Kidney glomerular epithelial cell (primary cell): ENCODE measurements around the gene RPA1.
"Not testable (repeated sequence)": the region's sequence is repeated elsewhere in the genome, so short reads cannot be mapped to it uniquely, and the experiment has no call there.

ENCODE experiments used
- DNase-seq: peaks from one replicate; lab custom pipeline; 2025; lab: John Stamatoyannopoulos, UW

RPA1 gene

DNA sequence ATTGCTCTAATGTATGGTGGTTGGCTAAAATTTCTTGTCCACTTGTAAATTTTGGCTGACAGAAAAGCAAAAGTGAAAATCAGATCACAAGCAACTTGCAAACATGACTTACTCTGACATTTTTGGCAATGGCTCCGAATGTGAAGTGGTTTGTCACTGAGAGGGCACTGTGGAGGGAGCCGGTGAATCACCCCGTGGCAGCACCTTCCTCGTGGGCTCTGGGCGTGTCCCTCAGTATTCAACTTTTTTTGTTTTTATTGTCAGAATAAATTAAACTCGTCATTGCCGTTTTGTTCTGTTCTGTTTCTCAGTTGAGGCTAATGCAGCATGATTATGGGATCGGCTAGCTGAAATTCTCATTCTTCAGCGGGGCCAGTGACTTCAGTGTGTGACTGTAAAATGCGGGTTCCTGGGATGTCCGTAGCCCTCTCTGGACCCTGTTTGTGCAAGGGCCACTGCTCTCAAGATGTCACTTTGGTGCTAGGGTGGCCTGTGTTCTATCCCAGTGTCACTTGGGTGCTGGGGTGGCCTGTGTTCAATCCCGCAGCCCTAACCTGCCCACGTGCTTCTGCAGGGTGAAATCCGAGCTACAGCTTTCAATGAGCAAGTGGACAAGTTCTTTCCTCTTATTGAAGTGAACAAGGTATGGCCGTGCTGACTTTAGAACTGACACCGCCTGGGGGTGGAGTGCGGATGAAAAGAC is 48.8 kb downstream of the RPA1 start:
- no peak for DNase-seq

DNA sequence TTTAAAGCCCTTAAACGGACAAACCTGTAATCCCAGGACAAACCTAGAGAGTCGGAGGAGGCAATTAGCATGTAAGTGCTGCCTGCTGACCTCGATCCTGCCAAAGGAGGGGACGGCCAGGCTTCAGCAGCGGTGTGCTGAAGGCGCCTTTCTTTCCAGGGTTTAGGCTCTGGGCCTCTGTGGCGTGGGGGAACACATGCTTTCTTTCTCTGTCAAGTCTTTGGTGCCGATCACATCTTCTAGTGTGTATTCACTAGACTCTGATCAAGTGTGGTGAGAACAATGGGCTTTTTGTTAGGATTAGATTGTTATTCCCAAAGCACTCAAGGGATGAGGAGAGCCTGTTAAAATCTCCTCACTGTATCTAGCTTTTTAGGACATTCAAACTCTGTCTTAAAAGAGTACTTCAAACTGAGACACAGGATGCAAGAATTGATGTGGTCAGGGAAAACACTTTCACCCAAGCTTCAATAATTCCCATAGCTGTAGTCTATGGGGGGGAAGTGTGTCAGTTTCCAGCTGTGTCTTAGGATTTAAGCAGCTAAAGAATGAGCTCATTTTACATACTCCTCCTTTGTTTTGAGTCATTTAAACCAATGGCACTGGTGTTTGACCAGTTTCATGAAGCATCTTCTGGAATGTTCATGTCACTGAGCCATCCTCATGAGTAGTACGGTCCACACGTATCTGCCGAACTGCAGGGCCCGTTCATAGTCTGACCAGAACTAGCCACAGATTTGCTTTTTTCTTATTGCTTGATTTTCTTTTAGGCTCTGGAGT is 51.2 kb downstream of the RPA1 start:
- no peak for DNase-seq

GRCh38 chr17:1882836-1883235 is 53.0 kb downstream of the RPA1 start:
- DNase-seq, result no peak

DNA sequence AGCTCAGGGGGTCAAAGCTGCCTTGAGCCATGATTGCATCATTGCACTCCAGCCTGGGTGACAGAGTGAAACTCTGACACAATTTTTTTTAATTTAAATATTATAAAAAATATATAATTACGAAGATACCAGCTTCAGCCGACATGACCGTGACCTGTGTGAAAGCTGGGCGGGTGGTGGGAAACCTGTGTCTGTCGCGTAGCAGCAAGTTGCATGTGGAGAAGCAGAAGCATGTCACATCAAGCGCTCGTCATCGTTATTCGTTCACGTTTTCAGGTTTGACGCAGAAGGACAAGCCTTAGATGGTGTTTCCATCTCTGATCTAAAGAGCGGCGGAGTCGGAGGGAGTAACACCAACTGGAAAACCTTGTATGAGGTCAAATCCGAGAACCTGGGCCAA is 53.7 kb downstream of the RPA1 start:
- no peak for DNase-seq

- no peak for DNase-seq
Measured at GRCh38 chr17:1888741-1889140, 58.9 kb downstream of the RPA1 start.

GRCh38 chr17:1890758-1891450 is 61.1 kb downstream of the RPA1 start:
- DNase-seq, result no peak

- no peak for DNase-seq
Measured at GRCh38 chr17:1894753-1895339, 65.0 kb downstream of the RPA1 start.

GRCh38 chr17:1895479-1895878 is 65.7 kb downstream of the RPA1 start:
- DNase-seq, result not testable (repeated sequence)

- no peak for DNase-seq
Measured at GRCh38 chr17:1896243-1897104, 66.7 kb downstream of the RPA1 start.

- no peak for DNase-seq
Measured at GRCh38 chr17:1897105-1897656, 67.4 kb downstream of the RPA1 start.

DNA sequence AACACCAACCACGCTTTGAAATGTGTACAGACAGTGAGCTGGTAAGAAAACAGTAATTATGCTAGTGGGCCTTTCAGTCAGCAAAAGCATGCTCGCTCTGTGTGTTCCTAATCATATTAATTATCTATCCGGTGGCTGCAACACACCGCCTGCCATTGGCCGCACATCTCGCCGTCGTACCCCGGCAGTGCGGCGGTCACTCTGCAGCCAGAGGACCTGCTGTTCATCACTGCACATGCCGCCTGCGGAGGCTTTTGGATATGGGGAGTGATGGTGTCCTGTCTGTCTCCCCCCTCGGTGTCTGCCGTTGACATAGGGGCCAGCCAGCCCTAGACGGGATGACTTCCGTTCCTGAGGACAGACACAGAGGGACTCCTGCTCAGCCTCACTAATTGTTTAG is 68.5 kb downstream of the RPA1 start:
- DNase-seq, result no peak

DNA sequence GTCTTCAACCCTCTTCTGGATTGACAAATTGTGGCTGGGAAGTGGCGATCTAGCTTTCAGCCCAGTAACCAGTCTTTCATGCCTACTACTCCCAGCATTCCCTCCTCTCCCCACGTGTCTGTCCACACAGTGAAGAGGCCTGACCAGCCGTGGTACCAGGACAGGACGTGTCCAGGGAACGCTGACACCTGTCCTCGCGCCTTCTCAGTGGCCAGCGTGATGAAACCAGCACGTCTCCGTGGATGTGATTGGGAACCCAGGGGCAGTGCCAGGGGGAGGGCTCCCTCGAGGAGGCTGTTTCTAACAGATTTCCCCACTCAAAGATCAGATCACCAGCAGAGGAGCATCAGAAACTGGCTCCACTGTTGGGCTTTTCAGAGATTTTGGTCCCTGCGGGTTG is 69.1 kb downstream of the RPA1 start:
- DNase-seq, result no peak

DNA sequence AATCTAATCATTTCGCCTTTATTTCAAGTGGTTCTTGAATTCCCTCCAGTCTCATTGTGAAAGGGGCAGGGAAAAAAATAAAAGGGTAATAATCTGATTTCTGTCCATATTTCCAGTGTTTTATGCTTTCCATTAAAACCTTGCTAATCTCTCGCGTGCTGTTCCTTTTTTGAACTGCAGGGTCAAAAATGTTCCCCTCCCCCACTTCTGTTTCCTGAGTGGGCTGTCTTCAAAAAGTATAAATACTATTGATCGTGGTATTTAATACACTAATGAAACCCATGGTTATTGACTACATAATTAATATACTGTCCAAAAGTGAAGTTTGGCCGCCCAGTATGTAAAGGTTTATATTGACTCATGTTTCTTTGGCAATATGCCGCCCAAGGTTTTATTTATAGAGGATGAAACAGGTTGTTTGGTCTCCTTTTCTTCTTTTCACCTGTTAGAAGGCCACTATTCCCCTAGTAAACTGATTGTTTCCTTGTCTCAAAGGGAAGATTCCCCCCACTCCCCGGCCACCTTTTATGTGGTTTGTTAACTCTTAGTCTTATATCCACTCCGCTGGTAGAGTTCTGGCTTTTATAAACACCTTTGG is 69.7 kb downstream of the RPA1 start:
- no peak for DNase-seq

DNA sequence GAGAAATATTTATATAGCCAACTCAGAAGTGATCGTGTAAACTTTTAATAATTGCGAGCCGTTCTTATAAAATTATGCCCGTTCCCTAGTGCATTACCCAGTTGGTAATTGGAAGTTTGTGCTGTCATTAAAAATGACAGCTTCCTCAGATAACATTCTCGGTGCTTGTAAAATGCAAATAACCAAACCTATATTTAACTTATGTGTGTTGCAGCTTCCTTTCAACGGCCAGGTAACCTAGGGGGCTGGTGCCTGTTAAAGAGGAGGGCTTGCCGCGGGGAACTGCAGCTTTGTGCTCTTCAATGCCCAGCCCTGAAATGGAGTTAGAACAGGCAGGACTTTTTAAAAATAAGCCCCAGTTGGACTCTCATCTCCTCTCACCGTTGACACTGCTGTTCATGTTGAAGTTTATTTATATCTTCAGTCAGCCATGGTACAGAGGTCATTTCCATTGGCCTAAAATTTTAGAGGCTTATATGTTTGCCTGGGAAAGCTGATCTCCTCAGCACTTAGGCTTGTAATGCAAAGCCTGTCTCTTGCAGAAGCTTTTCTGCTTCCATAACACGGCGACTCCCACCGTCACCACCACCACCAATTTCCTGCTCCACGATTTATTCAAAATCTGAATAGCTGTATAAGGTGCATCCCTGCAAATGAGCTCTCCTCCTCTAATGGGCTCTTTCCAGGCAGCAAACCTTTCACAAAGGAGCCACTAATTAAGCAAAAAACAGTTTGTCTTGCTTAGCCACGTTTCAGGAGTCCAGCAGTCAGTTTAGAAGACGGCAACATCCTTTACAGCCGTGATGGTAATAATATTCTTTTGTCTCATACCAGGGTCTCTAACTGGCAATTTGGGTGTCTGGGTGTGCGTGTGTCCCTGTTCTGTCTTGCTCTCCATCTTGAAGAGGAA is 74.7 kb downstream of the RPA1 start:
- DNase-seq, result no peak

DNA sequence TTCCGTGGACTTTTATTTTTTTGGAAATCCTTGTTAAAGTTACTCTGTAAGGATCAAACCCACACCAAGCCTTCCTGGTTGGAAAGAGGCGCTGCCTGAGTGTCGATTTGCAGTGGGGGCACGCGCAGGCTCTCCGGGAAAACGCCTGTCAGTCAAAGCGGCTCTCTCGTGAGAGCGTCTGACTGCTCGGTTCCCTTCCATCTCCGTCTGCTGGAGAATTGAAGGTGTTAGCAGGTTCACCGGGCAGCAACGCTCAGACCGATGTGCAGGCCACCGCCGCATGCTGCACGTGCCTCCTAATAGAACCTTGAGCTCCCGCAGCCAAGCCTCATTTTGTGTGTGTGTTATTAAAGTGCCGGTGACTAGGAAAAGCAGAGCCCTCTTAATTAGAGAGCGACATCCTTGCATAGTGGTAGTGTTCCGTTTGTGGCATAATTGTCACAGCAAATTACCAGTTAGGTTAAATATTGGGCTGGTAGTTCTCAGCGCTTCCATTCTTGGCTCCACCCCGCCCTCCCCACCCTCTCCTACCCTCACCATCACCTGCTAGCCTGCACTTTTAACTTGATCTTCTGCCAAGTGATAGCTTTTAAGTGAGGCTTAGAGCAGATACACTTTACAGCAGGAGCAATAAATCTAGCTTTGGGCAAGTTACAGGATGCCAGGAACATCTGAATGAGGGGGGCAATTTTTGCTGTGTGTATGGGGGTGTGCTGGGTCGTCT is 75.5 kb downstream of the RPA1 start:
- DNase-seq, result no peak

- DNase-seq, result no peak
Measured at GRCh38 chr17:1906662-1907101, 76.9 kb downstream of the RPA1 start.

DNA sequence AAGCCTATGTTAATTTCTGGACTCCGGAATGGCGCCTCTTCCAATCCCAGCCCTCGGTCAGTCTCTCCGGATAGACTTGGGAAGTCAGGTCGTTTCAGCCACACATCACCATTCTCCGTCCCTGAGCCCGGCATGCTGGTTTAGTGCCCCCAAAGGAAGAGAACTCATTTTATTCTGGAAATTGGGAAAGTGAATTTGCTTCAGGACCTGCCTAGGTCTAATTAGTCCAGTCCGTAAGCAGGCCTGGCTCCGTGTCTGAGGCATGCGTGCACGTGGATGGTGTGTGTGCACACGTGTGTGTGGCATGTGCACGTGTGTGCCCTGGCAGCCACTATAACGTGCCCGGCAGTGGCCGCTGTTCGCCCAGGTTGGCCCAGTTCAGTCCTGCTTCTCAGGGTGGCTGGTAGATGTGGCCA is 77.4 kb downstream of the RPA1 start:
- no peak for DNase-seq

DNA sequence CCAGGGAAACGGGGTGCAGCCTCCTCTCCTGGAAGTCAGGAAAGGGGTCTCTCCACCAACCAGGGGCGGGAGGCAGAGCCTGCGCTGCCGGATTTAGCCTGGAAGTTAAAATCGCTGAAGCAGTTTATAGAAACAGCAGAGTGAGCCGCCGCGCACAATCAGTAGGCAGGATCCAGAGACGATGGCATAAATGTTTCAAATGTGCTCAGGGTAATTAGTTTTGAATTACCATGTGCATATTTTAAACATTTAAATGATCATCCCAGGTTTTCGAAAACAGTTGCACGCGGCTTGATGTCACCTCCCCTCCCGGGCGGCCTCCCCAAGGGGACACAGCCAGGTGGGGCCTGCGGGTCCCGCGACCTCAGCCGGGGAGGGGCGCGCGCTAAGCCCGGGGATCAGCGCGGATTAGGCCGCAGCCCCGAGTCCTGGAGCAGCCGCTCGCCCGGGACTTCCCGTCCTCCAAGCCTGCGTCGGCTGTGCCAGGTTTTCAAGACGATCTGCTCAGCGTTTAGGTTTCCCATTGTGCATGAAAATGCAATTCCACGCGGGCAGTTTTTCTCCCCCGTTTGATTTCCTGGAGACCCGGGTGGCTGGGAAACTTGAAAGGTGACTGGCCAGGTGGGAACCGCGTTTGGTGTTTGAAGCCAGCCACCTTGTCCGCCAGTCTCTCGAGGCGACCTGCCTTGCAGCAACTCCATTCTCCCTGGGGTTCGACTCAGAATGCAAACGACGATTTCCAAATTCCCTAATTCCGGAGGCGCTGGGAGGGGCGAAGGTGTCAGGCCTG is 78.3 kb downstream of the RPA1 start:
- no peak for DNase-seq
